Left colon (tissue), 2 donors: ENCODE measurements around the gene PRRG2. TPM values are rescaled to one million over a fixed set of nuclear protein-coding genes. Genes with fewer than 3 reads are reported as not detected.

ENCODE experiments used
- ATAC-seq: fragments of 200-7000 bp; cut with Tn5 transposase; one replicate; pipeline ENCODE4 v1.9.1; 2020; ENCODE audit warnings: mild to moderate bottlenecking, moderate library complexity
- DNase-seq, 2 donors: peaks; one replicate each; pipeline ENCODE4 v3.0.0-alpha.2; 2020
- intact Hi-C, 2 donors: fragments of 100-400 bp; cut with DNase I in 1 of 2; cut with micrococcal nuclease in 1 of 2; formaldehyde crosslinking; loops; one replicate each; pipeline versions ENCODE4 v1.11.2 to v1.14.0; 2022; cut with DNase I, micrococcal nuclease
- total RNA-seq, 2 donors: library from RNA; stranded (reverse); fragmentation: NEBNext Ultra II Directional; extraction: Animal tissue kit (Norgen Biotek cat#: 25700); gene quantifications; one replicate each; pipeline ENCODE4 v1.2.1, GENCODE V29; 2021
- donor health status: DM: no; HTN: no; CAD: no.
- donor health status: DM: yes; HTN: yes; CAD: no.

PRRG2 gene
- total RNA-seq, 2 donors from 2014 or later: 22.4 to 26.1 TPM

- intact Hi-C loops: no loop called here
- peak; percentile 82 to 90 for DNase-seq
- ATAC-seq: peak; percentile 56
Observed at GRCh38 chr19:49555600-49556411, 25.3 kb upstream of the PRRG2 start.

GRCh38 chr19:49556412-49557398, 24.4 kb upstream of the PRRG2 start:
- ATAC-seq: peak; percentile 3
- intact Hi-C loops: no loop called here
- DNase-seq: peak in 1 of 2 donors; percentile 36

DNA sequence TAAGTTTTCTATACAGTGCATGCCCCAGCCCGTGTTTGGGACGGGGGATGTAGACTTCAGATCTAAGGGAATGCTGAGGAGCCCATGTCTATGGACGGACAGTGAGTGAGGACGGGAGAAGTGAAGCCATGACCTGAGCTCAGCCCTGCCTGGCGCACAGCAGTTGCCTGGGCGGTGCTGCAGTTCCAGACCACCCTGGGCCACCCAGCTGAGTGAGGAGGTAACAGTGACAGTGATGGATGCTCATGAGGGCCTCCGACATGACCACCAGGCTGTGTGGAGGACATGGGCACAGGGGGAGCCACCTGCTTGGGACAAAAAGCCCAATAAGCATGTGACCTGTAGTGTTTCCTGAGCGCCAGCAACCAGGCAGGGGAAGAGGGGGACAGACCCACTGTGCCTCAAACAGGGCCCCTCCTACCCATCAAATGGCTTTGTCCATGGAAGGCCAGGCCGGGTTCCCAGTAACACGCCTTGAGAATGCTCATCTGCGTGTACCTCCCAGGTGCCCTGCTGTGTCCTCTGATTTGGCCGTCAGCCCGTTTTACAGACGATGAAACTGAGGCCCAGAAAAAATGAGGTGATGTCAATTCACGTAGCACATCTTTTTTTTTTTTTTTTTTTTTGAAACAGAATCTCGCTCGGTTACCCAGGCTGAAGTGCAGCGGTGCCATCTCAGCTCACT, 23.3 kb upstream of the PRRG2 start:
- DNase-seq (no peak), ATAC-seq (no peak)
- intact Hi-C loops: no loop called here

- intact Hi-C loops: no loop called here
- no peak for ATAC-seq
- no peak for DNase-seq
Observed at GRCh38 chr19:49558591-49558990, 22.5 kb upstream of the PRRG2 start.

GRCh38 chr19:49559443-49559842, 21.7 kb upstream of the PRRG2 start:
- intact Hi-C loops: no loop called here
- DNase-seq: no peak
- ATAC-seq: no peak

DNA sequence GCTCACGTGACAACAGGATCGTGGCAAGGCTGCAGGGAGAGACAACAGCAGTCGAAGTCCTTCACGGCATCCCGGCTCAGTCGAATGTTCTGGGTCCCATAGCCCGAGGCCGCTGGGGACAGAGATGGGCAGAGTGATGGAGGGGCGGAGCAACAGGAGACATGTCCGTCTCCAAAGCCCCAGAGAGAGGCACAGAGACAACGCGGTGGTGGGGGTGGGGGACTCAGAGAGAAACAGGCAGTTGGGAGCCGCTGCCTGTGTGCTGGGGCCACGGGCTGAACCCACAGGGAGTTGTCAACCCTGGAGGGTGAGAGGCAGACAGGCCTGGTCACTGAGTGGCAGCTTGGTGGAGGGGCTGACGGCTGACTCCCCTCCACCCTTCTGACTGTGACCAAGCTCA, 21.2 kb upstream of the PRRG2 start:
- intact Hi-C loops: no loop called here
- DNase-seq (peak in 1 of 2 donors; percentile 43), ATAC-seq (no peak)

- DNase-seq (peak; percentile 59 to 74), ATAC-seq (peak; percentile 8)
Observed at GRCh38 chr19:49560358-49560900, 20.7 kb upstream of the PRRG2 start.

GRCh38 chr19:49564616-49565045, 16.5 kb upstream of the PRRG2 start:
- ATAC-seq (peak; percentile 61), DNase-seq (peak; percentile 34 to 57)
- intact Hi-C loops: no loop called here

More at GRCh38 chr19:49560358-49560900, 20.7 kb upstream of the PRRG2 start:
- intact Hi-C loops: no loop called here

GRCh38 chr19:49565261-49565660, 15.9 kb upstream of the PRRG2 start:
- intact Hi-C loops: no loop called here
- ATAC-seq (peak; percentile 46), DNase-seq (peak; percentile 82 to 83)

DNA sequence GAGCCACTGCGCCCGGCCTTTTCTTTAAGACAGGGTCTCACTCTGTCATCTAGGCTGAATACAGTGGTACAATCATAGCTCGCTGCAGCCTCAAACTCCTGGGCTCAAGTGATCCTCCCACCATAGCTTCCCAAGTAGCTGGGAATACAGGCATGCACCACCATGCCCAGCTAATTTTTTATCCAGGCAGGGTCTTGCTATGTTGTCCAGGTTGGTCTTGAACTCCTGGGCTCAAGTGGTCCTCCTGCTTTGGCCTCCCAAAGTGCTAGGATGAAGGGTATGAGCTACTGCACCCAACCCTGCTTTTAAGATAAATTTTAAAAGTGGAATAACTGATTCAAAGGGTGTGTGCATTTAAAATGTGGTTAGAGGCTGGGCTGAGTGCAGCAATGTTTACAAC, 14.8 kb upstream of the PRRG2 start:
- no peak for ATAC-seq
- no peak for DNase-seq
- intact Hi-C loops: no loop called here

- peak; percentile 40 for ATAC-seq
- DNase-seq: peak; percentile 42 to 64
Observed at GRCh38 chr19:49567861-49568441, 13.2 kb upstream of the PRRG2 start.

DNA sequence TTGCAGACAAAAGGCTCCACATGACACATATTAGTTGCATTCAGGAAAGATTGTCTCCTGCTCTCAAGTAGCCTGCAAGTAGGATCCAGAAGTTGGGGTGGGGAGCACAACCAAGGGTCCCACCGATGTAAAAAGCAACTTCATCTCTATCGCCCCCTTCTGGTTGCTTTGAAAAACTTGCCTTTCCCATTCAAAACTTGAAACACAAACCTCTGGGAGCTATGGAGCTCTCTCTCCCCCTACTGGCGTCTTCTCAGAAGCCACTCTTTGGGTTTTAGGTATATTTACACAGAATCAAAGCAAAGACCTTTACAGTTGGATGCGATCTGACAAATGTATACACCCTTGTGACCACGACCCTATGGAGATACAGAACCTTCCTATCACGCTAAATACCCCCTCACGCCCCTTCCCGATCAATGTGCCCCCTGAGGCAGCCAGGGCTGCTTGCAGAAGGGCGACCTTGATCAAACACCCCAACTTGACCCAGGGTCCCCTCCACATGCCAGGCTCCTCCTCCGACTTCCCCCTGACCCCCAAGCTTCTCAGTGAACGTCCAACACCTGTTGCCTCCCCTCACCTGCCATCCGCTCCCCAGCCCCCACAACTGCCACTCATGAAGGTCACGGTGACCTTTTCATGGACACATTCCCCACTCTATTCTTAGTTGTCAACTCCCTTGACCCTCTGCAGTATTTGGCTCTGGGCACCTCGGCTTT, 10.8 kb upstream of the PRRG2 start:
- ATAC-seq (peak; percentile 51), DNase-seq (peak; percentile 58 to 72)
- intact Hi-C loops: no loop called here

More at GRCh38 chr19:49567861-49568441, 13.2 kb upstream of the PRRG2 start:
- intact Hi-C loops: no loop called here

DNA sequence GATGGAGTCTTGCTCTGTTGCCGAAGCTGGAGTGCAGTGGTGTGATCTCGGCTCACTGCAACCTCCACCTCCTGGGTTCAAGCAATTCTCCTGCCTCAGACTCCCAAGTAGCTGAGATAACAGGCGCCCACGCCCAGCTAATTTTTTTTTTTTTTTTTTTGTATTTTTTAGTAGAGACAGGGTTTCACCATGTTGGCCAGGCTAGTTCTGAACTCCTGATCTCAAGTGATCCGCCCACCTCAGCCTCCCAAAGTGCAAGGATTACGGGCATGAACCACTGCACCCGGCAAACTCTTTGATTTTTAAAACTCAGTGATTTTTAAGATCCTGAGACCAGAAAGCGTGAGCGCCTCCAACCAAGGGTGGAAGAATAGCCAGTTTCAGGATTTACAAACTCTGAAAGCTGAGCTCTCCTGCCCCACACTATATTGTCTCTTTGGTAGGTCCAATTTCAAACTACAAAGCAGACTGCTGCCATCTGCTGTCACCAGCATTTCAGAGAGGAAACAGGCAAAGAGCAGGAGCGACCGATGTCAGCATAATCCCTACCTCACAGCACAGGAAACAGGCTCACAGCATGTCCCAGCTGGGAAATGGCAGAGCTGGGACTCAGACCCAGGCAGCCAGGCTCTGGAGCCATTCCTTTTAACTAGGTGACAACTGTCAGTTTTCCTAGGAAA, 10.0 kb upstream of the PRRG2 start:
- intact Hi-C loops: no loop called here
- DNase-seq (peak in 1 of 2 donors; percentile 57), ATAC-seq (peak; percentile 66)

GRCh38 chr19:49573009-49573408, 8.1 kb upstream of the PRRG2 start:
- ATAC-seq (no peak), DNase-seq (no peak)
- intact Hi-C loops: no loop called here

- intact Hi-C loops: no loop called here
- DNase-seq: no peak
- no peak for ATAC-seq
Observed at GRCh38 chr19:49573425-49573824, 7.7 kb upstream of the PRRG2 start.

- no peak for ATAC-seq
- no peak for DNase-seq
- intact Hi-C loops: no loop called here
Observed at GRCh38 chr19:49574206-49574755, 6.8 kb upstream of the PRRG2 start.

DNA sequence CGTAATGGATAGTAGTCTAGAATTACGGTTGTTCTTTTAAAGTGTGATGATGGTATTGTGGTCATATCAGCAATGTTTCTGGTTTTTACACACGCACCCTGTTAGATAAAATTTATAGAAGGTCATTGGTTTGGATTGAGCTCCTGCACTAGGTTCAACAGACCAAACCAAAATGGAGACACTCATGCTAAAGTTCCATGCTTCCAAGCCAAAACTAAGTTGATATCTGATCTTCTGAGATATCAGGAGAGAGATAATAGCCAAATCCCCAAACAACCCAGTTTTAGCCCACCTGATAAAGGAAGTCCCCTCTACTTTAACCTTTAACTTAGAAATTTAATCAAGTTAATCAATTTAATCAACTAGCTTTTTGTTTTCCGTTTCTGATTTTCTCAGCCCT, 1.9 kb upstream of the PRRG2 start:
- DNase-seq (no peak), ATAC-seq (no peak)
- intact Hi-C loops: no loop called here
